Measurements from ENCODE around the gene STAMBP.

- TF ChIP-seq, protein P1, sequence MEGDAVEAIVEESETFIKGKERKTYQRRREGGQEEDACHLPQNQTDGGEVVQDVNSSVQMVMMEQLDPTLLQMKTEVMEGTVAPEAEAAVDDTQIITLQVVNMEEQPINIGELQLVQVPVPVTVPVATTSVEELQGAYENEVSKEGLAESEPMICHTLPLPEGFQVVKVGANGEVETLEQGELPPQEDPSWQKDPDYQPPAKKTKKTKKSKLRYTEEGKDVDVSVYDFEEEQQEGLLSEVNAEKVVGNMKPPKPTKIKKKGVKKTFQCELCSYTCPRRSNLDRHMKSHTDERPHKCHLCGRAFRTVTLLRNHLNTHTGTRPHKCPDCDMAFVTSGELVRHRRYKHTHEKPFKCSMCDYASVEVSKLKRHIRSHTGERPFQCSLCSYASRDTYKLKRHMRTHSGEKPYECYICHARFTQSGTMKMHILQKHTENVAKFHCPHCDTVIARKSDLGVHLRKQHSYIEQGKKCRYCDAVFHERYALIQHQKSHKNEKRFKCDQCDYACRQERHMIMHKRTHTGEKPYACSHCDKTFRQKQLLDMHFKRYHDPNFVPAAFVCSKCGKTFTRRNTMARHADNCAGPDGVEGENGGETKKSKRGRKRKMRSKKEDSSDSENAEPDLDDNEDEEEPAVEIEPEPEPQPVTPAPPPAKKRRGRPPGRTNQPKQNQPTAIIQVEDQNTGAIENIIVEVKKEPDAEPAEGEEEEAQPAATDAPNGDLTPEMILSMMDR (IDR thresholded peaks at IDR 0.05 in 2 of 3, conservative IDR thresholded peaks at IDR 0.05 in 1 of 3; ENCODE audit: insufficient read depth in 2 of 3, low read depth in 1 of 3, low read length in 3 of 3) = no peak
- TF ChIP-seq, protein P2, sequence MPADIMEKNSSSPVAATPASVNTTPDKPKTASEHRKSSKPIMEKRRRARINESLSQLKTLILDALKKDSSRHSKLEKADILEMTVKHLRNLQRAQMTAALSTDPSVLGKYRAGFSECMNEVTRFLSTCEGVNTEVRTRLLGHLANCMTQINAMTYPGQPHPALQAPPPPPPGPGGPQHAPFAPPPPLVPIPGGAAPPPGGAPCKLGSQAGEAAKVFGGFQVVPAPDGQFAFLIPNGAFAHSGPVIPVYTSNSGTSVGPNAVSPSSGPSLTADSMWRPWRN (IDR thresholded peaks at IDR 0.05; ENCODE audit: low read depth) = no peak
- TF ChIP-seq MXD1 (CRISPR knock-in tag; IDR thresholded peaks at IDR 0.05; ENCODE audit: borderline replicate concordance, poor library complexity, severe bottlenecking) (no peak), TRIM28 (IDR thresholded peaks at IDR 0.05) (no peak), RFX7 (CRISPR knock-in tag; IDR thresholded peaks at IDR 0.05) (no peak)
Observed at GRCh38 chr2:73856214-73856613, 27.5 kb downstream of the STAMBP start.
